G401.6 (cell line): ENCODE results near the gene AP2A2.
"Not testable (repeated sequence)": the region's sequence is repeated elsewhere in the genome, so short reads cannot be mapped to it uniquely, and the experiment has no call there.

ENCODE experiments used
- FAIRE-seq: peaks from 2 replicates; lab custom pipeline; 2012; peaks lifted over from hg19 to GRCh38; lab: Jason Lieb, UNC

The AP2A2 gene

DNA sequence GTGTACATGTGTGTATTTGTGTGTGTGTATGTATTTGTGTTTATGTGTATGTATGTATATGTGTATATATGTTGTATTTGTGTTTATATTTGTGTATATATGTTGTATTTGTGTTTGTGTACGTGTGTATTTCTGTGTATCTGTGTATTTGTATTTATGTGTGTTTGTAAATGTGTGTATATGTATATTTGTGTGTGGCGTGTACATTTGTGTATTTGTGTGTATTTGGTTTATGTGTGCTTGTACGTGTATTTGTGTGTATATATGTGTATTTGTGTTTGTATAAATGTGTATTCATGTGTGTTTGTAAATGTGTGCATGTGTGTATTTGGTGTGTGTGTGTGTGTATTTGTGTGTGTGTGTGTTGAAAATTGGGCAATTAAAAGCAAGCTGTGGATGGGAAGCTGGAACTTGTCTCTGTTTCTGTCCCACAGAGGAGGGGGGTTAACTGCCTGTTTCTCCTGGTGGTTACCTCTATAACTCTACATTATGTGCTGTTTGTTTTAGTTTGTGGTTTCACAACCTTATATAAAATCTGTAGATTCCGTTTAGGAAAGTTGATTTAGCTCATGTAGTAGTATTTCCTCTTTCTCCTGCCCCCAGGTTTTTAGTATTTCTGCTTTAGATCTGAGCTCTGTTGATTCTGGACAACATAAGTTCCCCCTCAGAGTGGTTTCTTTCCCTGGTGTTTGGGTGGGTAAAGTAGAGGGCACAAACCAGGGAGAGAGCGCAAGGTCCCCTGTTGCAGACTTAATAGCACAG is 28.9 kb downstream of the AP2A2 start:
- FAIRE-seq, result no peak

DNA sequence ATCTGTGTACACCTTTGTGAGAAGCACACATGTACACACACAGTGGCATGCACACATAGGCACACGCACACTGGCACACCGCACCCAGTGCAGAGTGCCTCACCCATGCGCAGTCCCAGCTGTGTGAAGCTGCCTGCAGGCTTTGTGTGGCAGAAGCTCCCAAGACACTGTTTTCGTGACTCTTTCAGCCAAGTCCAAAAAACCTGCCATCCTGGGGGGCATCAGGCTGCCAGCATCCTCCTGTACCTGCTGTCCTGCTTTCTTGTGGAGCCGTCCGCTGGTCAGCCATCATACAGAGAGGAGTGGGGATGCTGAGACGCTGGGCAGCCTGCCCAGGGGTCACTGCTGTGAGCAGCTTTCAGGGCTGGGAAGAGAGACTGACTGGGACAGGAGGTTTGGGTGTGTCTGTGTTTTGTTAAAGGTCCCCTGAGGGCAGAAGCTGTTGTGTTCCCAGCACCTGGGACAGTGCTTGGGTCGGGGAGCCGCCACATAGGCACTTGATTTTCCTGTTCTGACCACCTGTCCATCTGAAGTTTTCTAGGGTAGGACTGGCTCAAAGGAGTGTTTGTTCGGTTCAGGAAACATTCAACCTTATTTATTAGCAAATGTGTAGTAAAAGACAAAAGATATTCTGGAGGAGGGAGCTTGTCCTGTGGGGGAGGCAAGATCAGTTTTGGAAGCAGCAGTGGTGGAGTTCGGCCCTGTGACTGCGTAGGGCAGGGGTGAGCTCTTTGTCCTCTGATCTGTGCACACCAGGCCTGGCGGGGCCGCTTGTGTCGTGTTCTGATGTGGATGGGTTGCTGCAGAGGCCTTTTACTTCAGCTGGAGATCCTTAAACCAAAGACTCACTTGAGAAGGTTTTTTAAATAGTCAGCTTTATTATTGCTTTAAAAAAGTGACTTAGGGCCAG is 29.7 kb downstream of the AP2A2 start:
- no peak for FAIRE-seq

- FAIRE-seq, result no peak
These were observed 31.7 kb downstream of the AP2A2 start for GRCh38 chr11:957212-957920.

GRCh38 chr11:958101-958500 is 32.4 kb downstream of the AP2A2 start:
- FAIRE-seq, result no peak

- no peak for FAIRE-seq
These were observed 33.4 kb downstream of the AP2A2 start for GRCh38 chr11:959027-959426.

DNA sequence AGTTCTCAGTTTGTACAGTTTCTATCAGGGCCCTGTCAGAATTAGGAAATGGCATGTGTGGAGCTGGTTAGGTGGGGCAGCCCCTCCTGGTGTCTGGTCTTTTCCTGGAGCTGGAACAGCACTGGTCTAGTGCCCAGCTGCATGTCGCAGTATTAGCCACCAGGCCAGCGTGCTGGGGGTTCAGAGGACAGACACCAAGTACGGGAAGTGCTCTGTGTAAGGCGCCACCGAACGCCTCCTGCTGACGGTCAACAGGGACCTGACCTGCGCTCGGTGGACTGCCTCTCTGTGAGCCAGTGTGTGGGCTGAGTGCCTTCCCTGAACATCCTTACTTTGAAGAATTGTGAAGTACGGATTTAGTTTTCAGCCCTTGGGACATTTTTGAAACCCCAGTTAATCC is 33.9 kb downstream of the AP2A2 start:
- no peak for FAIRE-seq

DNA sequence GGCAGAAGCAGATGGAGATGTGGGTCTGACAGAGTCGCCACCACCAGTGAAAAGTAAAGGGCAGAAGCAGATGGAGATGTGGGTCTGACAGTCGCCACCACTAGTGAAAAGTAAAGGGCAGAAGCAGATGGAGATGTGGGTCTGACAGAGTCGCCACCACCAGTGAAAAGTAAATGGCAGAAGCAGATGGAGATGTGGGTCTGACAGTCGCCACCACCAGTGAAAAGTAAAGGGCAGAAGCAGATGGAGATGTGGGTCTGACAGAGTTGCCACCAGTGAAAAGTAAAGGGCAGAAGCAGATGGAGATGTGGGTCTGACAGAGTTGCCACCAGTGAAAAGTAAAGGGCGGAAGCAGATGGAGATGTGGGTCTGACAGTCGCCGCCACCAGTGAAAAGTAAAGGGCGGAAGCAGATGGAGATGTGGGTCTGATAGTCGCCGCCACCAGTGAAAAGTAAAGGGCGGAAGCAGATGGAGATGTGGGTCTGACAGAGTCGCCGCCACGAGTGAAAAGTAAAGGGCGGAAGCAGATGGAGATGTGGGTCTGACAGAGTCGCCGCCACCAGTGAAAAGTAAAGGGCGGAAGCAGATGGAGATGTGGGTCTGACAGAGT is 35.7 kb downstream of the AP2A2 start:
- not testable (repeated sequence) for FAIRE-seq

DNA sequence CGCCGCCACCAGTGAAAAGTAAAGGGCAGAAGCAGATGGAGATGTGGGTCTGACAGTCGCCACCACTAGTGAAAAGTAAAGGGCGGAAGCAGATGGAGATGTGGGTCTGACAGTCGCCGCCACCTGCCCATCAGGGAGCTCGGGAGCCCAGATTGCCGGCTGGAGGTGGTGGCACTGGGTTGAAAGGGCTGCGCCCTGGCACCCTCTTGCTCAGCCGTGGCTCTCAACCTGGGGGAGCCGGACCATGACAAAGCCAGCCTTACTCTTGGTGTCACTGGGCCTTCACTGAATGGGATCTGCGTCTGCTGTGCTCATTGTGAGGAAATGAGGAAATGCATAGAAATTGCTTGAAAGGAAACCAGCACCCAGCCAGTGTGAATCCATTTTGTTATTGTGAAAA is 36.3 kb downstream of the AP2A2 start:
- FAIRE-seq, result no peak

- no peak for FAIRE-seq
These were observed 37.0 kb downstream of the AP2A2 start for GRCh38 chr11:962688-963087.

- FAIRE-seq, result no peak
These were observed 38.2 kb downstream of the AP2A2 start for GRCh38 chr11:963852-964251.

GRCh38 chr11:965206-965775 is 39.6 kb downstream of the AP2A2 start:
- FAIRE-seq, result no peak

GRCh38 chr11:967995-968751 is 42.5 kb downstream of the AP2A2 start:
- no peak for FAIRE-seq

GRCh38 chr11:968822-969221 is 43.2 kb downstream of the AP2A2 start:
- FAIRE-seq, result no peak

DNA sequence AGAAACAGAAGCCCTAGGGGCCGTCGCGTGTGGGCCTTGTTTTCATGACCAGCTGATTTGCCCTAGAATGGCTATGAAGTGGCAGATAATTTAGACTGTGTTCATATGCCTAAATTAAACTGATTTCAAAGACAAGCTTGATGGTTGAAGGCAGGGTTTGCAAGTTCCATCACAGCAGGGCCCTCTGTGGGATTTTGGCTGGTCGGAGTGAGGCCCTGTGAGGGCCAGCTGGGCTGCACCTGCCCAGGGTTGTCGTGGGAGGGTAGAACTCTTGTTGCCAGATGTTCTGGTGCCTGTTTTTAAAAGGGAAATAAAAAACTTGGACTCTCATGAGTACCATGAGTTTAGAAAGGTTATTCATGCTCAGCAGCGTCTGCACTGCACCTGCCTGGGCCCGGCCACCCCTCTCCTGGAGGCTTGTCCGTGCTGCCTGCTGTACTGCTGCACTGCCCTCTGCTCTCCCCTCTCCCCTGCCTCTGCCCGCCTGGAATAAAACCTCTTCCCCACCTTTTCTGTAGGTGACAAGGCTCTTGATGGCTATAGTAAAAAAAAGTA is 44.1 kb downstream of the AP2A2 start:
- FAIRE-seq, result no peak

- no peak for FAIRE-seq
These were observed 44.7 kb downstream of the AP2A2 start for GRCh38 chr11:970319-970871.

DNA sequence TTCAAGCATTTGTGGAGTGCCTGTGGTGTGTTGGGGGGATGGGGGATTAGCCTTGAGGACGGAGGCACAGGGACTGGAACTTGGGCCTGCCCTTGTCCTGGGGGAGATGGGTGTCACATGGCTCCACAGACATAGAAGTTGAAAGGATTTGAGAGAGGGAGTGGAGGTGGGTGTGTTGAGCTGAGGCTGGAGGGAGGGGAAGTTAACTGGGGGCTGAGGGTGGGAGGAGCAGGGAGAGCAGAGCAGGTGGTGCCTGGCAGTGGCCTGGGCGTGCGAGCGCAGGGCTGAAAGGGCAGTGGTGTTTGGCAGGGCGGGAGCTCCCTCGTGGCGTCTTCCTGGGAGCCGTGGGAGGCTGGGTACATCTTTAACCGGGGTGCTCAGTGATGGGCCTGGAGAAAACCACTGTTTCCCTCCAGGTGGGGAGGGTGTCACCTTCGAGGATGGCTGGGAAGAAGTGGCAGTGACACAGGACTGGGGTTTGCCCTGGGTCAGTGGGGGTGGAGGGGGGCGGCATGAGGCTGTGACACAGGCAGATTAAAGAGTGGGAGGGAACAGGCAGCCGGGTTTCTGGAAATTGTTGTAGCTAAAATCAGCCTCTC is 45.5 kb downstream of the AP2A2 start:
- FAIRE-seq, result no peak

DNA sequence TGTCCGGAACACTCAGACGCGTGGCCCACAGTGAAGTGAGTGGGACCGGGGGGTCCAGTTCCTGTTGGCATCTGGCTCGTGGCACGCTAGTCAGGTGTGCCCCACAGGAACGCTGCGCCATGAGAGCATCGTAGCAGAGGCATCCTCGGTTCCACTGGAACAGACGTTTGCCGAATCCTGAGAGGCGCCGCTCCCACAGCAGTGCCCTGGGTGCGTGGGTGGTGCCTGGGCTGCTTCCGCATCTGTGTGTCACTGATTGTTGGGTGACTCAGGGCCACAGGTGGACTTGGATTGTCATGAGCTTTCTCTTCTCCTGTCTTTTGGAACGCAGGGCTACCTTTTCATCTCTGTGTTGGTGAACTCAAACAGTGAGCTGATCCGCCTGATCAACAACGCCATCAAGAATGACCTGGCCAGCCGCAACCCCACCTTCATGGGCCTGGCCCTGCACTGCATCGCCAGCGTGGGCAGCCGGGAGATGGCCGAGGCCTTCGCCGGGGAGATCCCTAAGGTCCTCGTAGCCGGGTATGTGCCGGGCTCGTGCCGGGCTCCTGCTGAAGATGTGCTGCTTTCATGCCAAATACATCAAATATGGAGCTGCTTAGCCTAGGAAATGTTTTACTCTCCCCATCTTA is 46.2 kb downstream of the AP2A2 start:
- no peak for FAIRE-seq

- FAIRE-seq, result no peak
These were observed 47.0 kb downstream of the AP2A2 start for GRCh38 chr11:972523-973211.

DNA sequence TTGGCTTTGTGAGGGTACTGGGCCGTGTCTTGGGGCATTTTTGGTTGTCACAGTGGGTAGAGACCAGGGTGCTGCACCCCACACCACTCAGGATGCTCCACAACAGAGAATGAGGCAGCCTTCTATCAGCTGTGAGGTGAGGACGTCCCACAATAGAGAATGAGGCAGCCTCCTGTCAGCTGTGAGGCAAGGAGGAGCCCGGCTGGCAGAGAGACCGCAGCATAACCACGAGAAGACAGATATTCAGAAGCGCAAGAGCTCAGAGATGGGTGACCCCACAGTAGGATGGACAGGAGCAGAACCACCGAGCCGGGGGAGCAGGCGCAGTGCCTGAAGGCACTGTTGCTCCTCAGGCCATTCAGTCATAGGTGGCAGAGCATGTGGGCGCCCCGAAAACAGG is 47.6 kb downstream of the AP2A2 start:
- FAIRE-seq, result no peak
